Upper lobe of left lung (tissue), 4 donors: ENCODE data around the gene NEURL4.

Experiments
- POLR2A ChIP-seq, 4 donors: fragments of 450-650 bp; IDR thresholded peaks; one replicate each; pipeline ENCODE4 v1.5.1; 2016 to 2017; ENCODE audit warnings: antibody characterized with exemption in 4 of 4, mild to moderate bottlenecking in 2 of 4
- TF ChIP-seq, protein P1 (sequence below), 6 experiments: fragments of 450-650 bp in 4 of 6; fragments of 200-600 bp in 2 of 6; sonication (generic) in 2 of 6; IDR thresholded peaks; one replicate each; pipeline ENCODE4 v1.5.1; 2016 to 2019; ENCODE audit warnings: antibody characterized with exemption in 6 of 6

DNA sequence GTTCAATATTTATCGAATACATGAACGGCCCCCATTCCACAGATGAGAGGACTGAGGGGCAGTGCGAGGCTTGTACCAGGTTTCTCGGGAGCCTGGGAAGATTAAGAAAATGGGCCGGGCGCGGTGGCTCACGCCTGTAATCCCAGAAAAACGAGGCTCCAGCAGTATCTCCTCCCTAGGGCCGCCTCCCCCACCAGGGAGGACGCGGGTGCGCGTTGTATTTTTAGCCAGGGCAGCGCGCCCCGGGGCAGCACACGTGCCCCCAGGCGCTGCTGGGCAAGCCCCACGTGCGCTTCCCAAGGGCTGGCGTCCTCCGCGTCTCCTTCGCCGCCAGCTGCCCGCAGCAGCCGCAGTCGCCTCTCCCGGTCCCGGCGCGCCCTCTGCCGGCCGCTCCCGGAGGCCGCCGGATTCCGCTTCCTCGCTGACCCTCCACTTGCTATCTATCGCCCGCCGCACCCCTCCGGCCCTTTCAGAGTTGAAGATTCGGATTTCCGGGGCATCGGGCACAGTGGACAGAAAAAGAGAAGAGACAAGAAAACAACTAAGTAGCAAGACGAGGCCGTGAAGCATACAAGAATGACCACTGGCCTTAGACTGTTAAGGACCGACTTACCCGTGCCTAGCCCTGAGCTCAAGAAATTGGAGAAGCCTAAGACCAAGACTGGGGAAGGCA is 32.8 kb downstream of the NEURL4 start:
- TF ChIP-seq, protein P1, sequence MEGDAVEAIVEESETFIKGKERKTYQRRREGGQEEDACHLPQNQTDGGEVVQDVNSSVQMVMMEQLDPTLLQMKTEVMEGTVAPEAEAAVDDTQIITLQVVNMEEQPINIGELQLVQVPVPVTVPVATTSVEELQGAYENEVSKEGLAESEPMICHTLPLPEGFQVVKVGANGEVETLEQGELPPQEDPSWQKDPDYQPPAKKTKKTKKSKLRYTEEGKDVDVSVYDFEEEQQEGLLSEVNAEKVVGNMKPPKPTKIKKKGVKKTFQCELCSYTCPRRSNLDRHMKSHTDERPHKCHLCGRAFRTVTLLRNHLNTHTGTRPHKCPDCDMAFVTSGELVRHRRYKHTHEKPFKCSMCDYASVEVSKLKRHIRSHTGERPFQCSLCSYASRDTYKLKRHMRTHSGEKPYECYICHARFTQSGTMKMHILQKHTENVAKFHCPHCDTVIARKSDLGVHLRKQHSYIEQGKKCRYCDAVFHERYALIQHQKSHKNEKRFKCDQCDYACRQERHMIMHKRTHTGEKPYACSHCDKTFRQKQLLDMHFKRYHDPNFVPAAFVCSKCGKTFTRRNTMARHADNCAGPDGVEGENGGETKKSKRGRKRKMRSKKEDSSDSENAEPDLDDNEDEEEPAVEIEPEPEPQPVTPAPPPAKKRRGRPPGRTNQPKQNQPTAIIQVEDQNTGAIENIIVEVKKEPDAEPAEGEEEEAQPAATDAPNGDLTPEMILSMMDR (IDR thresholded peaks at IDR 0.05): peak; percentile 93 to 98 (median 96)
- TF ChIP-seq POLR2A (IDR thresholded peaks at IDR 0.05): no peak
